Fibroblast of lung (primary cell): ENCODE data around the gene ALS2CL. TPM values are rescaled to one million over a fixed set of nuclear protein-coding genes. Genes with fewer than 3 reads are reported as not detected.
A peak's percentile ranks its signal among the peaks of the same experiment; 100 is the strongest.

ENCODE experiments used
- DNase-seq, 2 donors: peaks; one replicate each; pipeline versions ENCODE4 v3.0.0 to v3.0.0-alpha.2; 2010; ENCODE audit warnings: low read depth in 2 of 2
- H2AFZ ChIP-seq: 2 replicates; pipeline ENCODE4 v1.5.1; 2012; ENCODE audit warnings: low read length, control low read depth, inconsistent platforms
- H3K27ac ChIP-seq: 2 replicates; pipeline ENCODE4 v1.5.1; 2011; ENCODE audit warnings: low read length, control low read depth; ENCODE audit not compliant: insufficient read depth
- H3K27me3 ChIP-seq: 2 replicates; pipeline ENCODE4 v1.5.1; 2011; ENCODE audit warnings: mild to moderate bottlenecking, low read length; ENCODE audit not compliant: control insufficient read depth, insufficient read depth
- H3K36me3 ChIP-seq: 2 replicates; pipeline ENCODE4 v1.5.1; 2011; ENCODE audit warnings: low read length; ENCODE audit not compliant: control insufficient read depth, insufficient read depth
- H3K4me1 ChIP-seq: 2 replicates; pipeline ENCODE4 v1.5.1; 2011; ENCODE audit warnings: low read length; ENCODE audit not compliant: control insufficient read depth, insufficient read depth; ENCODE audit errors: extremely low read depth
- H3K4me2 ChIP-seq: 2 replicates; pipeline ENCODE4 v1.5.1; 2011; ENCODE audit warnings: low read length, control low read depth; ENCODE audit not compliant: insufficient read depth; ENCODE audit errors: extremely low read depth
- H3K4me3 ChIP-seq, 4 experiments: fragments of 200-600 bp in 1 of 4; sonication (generic) in 1 of 4; replicated peaks in 1 of 4; 2 replicates each; pipeline ENCODE4 v1.5.1; 2011 to 2016; ENCODE audit warnings: low read length in 4 of 4, low read depth in 3 of 4, mild to moderate bottlenecking in 3 of 4, control low read depth in 2 of 4, inconsistent platforms in 1 of 4, mixed read lengths in 1 of 4; ENCODE audit not compliant: insufficient read depth in 1 of 4; ENCODE audit errors: control extremely low read depth in 1 of 4
- H3K79me2 ChIP-seq: 2 replicates; pipeline ENCODE4 v1.5.1; 2012; ENCODE audit warnings: mild to moderate bottlenecking, low read length, inconsistent platforms; ENCODE audit not compliant: control insufficient read depth, insufficient read depth
- H3K9ac ChIP-seq: 2 replicates; pipeline ENCODE4 v1.5.1; 2011; ENCODE audit warnings: mild to moderate bottlenecking, low read length, control low read depth; ENCODE audit not compliant: insufficient read depth
- H3K9me3 ChIP-seq: 2 replicates; pipeline ENCODE4 v1.5.1; 2012; ENCODE audit warnings: low read depth, low read length; ENCODE audit not compliant: control insufficient read depth, insufficient read depth
- H4K20me1 ChIP-seq: 2 replicates; pipeline ENCODE4 v1.5.1; 2011; ENCODE audit warnings: low read length; ENCODE audit not compliant: control insufficient read depth, insufficient read depth; ENCODE audit errors: extremely low read depth
- EZH2 ChIP-seq: IDR thresholded peaks from 2 replicates; pipeline ENCODE4 v1.5.1; 2012; ENCODE audit warnings: low read length, control low read depth, mild to moderate bottlenecking; ENCODE audit errors: missing control alignments
- polyA plus RNA-seq, 2 donors: library from polyadenylated mRNA; depleted of rRNA in 1 of 2; stranded (reverse) in 1 of 2; unstranded in 1 of 2; fragments of >200 nt; gene quantifications; 2 replicates each; pipeline ENCODE4 v1.2.1, GENCODE V29; 2011 to 2012; ENCODE audit warnings: missing spikeins in 1 of 2
- total RNA-seq: library from RNA; depleted of rRNA; stranded (reverse); fragments of >200 nt; gene quantifications from 2 replicates; pipeline ENCODE4 v1.2.1, GENCODE V29; 2014
- TF ChIP-seq, protein P1 (sequence below), 2 donors: IDR thresholded peaks in 1 of 2; conservative IDR thresholded peaks in 1 of 2; 1 replicate in 1 of 2; 2 replicates in 1 of 2; pipeline ENCODE4 v1.5.1; 2011 to 2012; ENCODE audit warnings: low read length in 2 of 2, control low read depth in 1 of 2, inconsistent platforms in 1 of 2, low read depth in 1 of 2, mild to moderate bottlenecking in 1 of 2

ALS2CL gene
- total and polyA plus RNA-seq, 2 donors (not counting 1 experiment from before 2014, with no cell fraction given), result 4.4 to 19.7 TPM

DNA sequence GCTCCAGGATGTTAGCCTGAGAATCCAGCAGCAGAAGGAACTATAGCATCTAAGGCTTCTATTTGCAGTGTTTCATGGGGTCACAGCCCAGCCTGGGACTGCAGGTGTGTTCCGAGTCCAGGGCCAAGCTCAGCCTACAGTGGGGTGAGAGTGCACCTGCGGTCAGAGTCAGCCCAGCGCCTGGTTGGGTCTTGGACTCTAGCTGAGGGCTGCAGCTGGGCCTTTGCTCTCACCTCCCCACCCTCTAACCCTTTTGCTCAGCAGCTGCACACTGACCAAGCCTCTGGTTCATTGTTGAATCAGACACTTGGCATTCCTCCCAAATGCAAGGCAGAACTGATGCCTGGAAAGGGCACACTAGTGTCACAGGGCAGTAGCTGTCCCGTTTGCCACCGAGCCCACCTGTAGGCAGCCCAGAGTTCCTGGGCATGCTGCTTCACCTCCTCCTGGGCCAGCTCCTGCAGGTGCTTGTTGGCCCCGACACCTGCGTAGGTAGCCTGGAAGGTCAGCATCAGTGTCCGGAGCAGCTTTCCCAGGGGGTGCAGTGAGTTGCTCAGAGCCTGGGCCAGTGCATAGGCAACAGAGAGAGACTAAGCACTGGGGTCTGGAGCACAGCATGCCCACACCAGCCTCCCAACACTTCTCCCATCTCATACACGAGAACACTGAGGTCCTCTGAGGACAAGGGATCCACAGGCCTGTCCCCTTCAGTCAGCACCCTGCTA, 17.5 kb downstream of the ALS2CL start:
- Histone ChIP-seq H3K27ac (no peak overlapping the region), H3K79me2 (no peaks in the 10 kb centered on the region), H3K27me3 (no peaks in the 10 kb centered on the region), H2AFZ (no peak overlapping the region), H3K9me3 (no peaks in the 10 kb centered on the region), H4K20me1 (no peaks in the 10 kb centered on the region), H3K9ac (no peak overlapping the region), H3K4me2 (no peak overlapping the region), H3K4me1 (peaks cover 4% of the 10 kb centered on the region), H3K4me3 (no peak overlapping the region), H3K36me3 (no peaks in the 10 kb centered on the region)
- peak in 1 of 2 donors; percentile 30 for DNase-seq
- no peak for TF ChIP-seq EZH2
- TF ChIP-seq, protein P1, sequence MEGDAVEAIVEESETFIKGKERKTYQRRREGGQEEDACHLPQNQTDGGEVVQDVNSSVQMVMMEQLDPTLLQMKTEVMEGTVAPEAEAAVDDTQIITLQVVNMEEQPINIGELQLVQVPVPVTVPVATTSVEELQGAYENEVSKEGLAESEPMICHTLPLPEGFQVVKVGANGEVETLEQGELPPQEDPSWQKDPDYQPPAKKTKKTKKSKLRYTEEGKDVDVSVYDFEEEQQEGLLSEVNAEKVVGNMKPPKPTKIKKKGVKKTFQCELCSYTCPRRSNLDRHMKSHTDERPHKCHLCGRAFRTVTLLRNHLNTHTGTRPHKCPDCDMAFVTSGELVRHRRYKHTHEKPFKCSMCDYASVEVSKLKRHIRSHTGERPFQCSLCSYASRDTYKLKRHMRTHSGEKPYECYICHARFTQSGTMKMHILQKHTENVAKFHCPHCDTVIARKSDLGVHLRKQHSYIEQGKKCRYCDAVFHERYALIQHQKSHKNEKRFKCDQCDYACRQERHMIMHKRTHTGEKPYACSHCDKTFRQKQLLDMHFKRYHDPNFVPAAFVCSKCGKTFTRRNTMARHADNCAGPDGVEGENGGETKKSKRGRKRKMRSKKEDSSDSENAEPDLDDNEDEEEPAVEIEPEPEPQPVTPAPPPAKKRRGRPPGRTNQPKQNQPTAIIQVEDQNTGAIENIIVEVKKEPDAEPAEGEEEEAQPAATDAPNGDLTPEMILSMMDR (conservative IDR thresholded peaks at IDR 0.05 in 1 of 2, IDR thresholded peaks at IDR 0.05 in 1 of 2; ENCODE audit: low read depth in 1 of 2, low read length in 2 of 2), result no peak

- H3K4me2 ChIP-seq, result no peak overlapping the region
- H3K4me1 ChIP-seq, result peaks cover 4% of the 10 kb centered on the region
- no peak overlapping the region for H2AFZ ChIP-seq
- no peak overlapping the region for H3K4me3 ChIP-seq
- no peak overlapping the region for H3K9ac ChIP-seq
- no peaks in the 10 kb centered on the region for H4K20me1 ChIP-seq
- no peak overlapping the region for H3K27ac ChIP-seq
- TF ChIP-seq, protein P1 (conservative IDR thresholded peaks at IDR 0.05 in 1 of 2, IDR thresholded peaks at IDR 0.05 in 1 of 2; ENCODE audit: low read depth in 1 of 2, low read length in 2 of 2), result no peak
- no peak for TF ChIP-seq EZH2
- no peaks in the 10 kb centered on the region for H3K27me3 ChIP-seq
- no peaks in the 10 kb centered on the region for H3K36me3 ChIP-seq
- no peaks in the 10 kb centered on the region for H3K9me3 ChIP-seq
- no peaks in the 10 kb centered on the region for H3K79me2 ChIP-seq
- DNase-seq, result no peak
These were observed 18.1 kb downstream of the ALS2CL start for GRCh38 chr3:46675426-46675825.

- DNase-seq, result no peak
- Histone ChIP-seq H3K27ac (no peak overlapping the region), H3K79me2 (no peaks in the 10 kb centered on the region), H4K20me1 (no peaks in the 10 kb centered on the region), H2AFZ (no peak overlapping the region), H3K9ac (no peak overlapping the region), H3K36me3 (no peaks in the 10 kb centered on the region), H3K4me3 (no peak overlapping the region), H3K9me3 (no peaks in the 10 kb centered on the region), H3K27me3 (no peaks in the 10 kb centered on the region), H3K4me2 (no peak overlapping the region), H3K4me1 (peaks cover 4% of the 10 kb centered on the region)
- TF ChIP-seq, protein P1 (conservative IDR thresholded peaks at IDR 0.05 in 1 of 2, IDR thresholded peaks at IDR 0.05 in 1 of 2; ENCODE audit: low read depth in 1 of 2, low read length in 2 of 2), result peak in 1 of 2 donors; percentile 26
- no peak for TF ChIP-seq EZH2
These were observed 19.2 kb downstream of the ALS2CL start for GRCh38 chr3:46674031-46674845.
